Neural cell (in vitro differentiated cells): ENCODE data around the gene LDLRAD3. TPM values are rescaled to one million over a fixed set of nuclear protein-coding genes. Genes with fewer than 3 reads are reported as not detected.
A peak's percentile ranks its signal among the peaks of the same experiment; 100 is the strongest.

Source experiments
- H2AFZ ChIP-seq: fragments of 200-600, 300-800 bp; sonication (generic), shearing (Covaris generic); 2 replicates; pipeline ENCODE4 v1.6.0; 2014; ENCODE audit warnings: low read depth, mild to moderate bottlenecking, antibody characterized with exemption, low read length, moderate library complexity
- H3F3A ChIP-seq: fragments of 200-600 bp; shearing (Covaris generic); 2 replicates; pipeline ENCODE4 v1.6.1; 2016; ENCODE audit warnings: mild to moderate bottlenecking, moderate library complexity, mixed read lengths, antibody characterized with exemption, low read length; ENCODE audit not compliant: insufficient read depth, poor library complexity, severe bottlenecking
- H3K27ac ChIP-seq: fragments of 200-600, 300-800 bp; sonication (generic), shearing (Covaris generic); 2 replicates; pipeline ENCODE4 v1.5.1; 2014; ENCODE audit warnings: mild to moderate bottlenecking, low read length, moderate library complexity
- H3K27me3 ChIP-seq: fragments of 300-800, 200-600 bp; sonication (generic), shearing (Covaris generic); 2 replicates; pipeline ENCODE4 v1.6.0; 2014; ENCODE audit warnings: mild to moderate bottlenecking, low read depth, low read length, moderate library complexity; ENCODE audit not compliant: insufficient read depth
- H3K36me3 ChIP-seq: fragments of 300-800, 200-600 bp; sonication (generic), shearing (Covaris generic); 2 replicates; pipeline ENCODE4 v1.5.1; 2014; ENCODE audit warnings: mild to moderate bottlenecking, antibody characterized with exemption, low read length, moderate library complexity; ENCODE audit not compliant: insufficient read depth
- H3K4me2 ChIP-seq: fragments of 300-800, 200-600 bp; sonication (generic), shearing (Covaris generic); 2 replicates; pipeline ENCODE4 v1.6.0; 2014; ENCODE audit warnings: mild to moderate bottlenecking, low read length
- H3K4me3 ChIP-seq: fragments of 300-800, 200-600 bp; sonication (generic), shearing (Covaris generic); 2 replicates; pipeline ENCODE4 v1.5.1; 2014; ENCODE audit warnings: mild to moderate bottlenecking, low read length, moderate library complexity
- H3K79me2 ChIP-seq: fragments of 200-600 bp; shearing (Covaris generic); replicated peaks from 2 replicates; pipeline ENCODE4 v1.6.0; 2014; ENCODE audit warnings: mild to moderate bottlenecking, low read length, moderate library complexity; ENCODE audit not compliant: insufficient read depth
- H3K9ac ChIP-seq: fragments of 300-800, 200-600 bp; sonication (generic), shearing (Covaris generic); 2 replicates; pipeline ENCODE4 v1.6.1; 2016; ENCODE audit warnings: mild to moderate bottlenecking, low read length, mixed read lengths
- H3K9me2 ChIP-seq: fragments of 200-600 bp; shearing (Covaris generic); 2 replicates; pipeline ENCODE4 v1.6.1; 2016; ENCODE audit warnings: mild to moderate bottlenecking, low read length, mixed read lengths; ENCODE audit not compliant: insufficient read depth
- H3K9me3 ChIP-seq: fragments of 200-600, 300-800 bp; sonication (generic), shearing (Covaris generic); 2 replicates; pipeline ENCODE4 v1.6.1; 2016; ENCODE audit warnings: mild to moderate bottlenecking, mixed run types, low read length, moderate library complexity, mixed read lengths
- H4K20me1 ChIP-seq: fragments of 200-600 bp; shearing (Covaris generic); 2 replicates; pipeline ENCODE4 v1.6.1; 2016; ENCODE audit warnings: mild to moderate bottlenecking, mixed run types; ENCODE audit not compliant: insufficient read depth
- CTCF ChIP-seq: fragments of 450-650 bp; IDR thresholded peaks from 2 replicates; pipeline ENCODE4 v1.5.1; 2014; ENCODE audit warnings: antibody characterized with exemption, mild to moderate bottlenecking, moderate library complexity; ENCODE audit not compliant: poor library complexity, severe bottlenecking
- EP300 ChIP-seq: fragments of 450-650 bp; conservative IDR thresholded peaks from 2 replicates; pipeline ENCODE4 v1.6.1; 2014; ENCODE audit warnings: antibody characterized with exemption, mild to moderate bottlenecking, moderate library complexity; ENCODE audit not compliant: poor library complexity, severe bottlenecking
- EZH2 ChIP-seq: fragments of 200-600, 300-800 bp; shearing (Covaris generic), sonication (generic); IDR thresholded peaks from 2 replicates; pipeline ENCODE4 v1.6.1; 2014; ENCODE audit warnings: antibody characterized with exemption, low read length, borderline replicate concordance, mild to moderate bottlenecking; ENCODE audit not compliant: insufficient read depth, poor library complexity, severe bottlenecking
- MXI1 ChIP-seq: fragments of 450-650 bp; conservative IDR thresholded peaks from 2 replicates; pipeline ENCODE4 v1.6.1; 2014; ENCODE audit warnings: antibody characterized with exemption, mild to moderate bottlenecking; ENCODE audit not compliant: poor library complexity, severe bottlenecking
- POLR2AphosphoS5 ChIP-seq: IDR thresholded peaks from 2 replicates; pipeline ENCODE4 v1.6.1; 2012
- RAD21 ChIP-seq: fragments of 450-650 bp; conservative IDR thresholded peaks from 2 replicates; pipeline ENCODE4 v1.6.1; 2014; ENCODE audit warnings: antibody characterized with exemption, mild to moderate bottlenecking, moderate library complexity
- REST ChIP-seq: IDR thresholded peaks from 2 replicates; pipeline ENCODE4 v1.6.1; 2012; ENCODE audit warnings: borderline replicate concordance
- SMC3 ChIP-seq: fragments of 450-650 bp; conservative IDR thresholded peaks from 2 replicates; pipeline ENCODE4 v1.6.1; 2014; ENCODE audit warnings: antibody characterized with exemption, mild to moderate bottlenecking, moderate library complexity; ENCODE audit not compliant: poor library complexity
- TAF1 ChIP-seq: IDR thresholded peaks from 2 replicates; pipeline ENCODE4 v1.6.1; 2012; ENCODE audit warnings: low read depth
- polyA plus RNA-seq: library from polyadenylated mRNA; depleted of rRNA; stranded (reverse); fragments of >200 nt; gene quantifications from 2 replicates; pipeline ENCODE4 v1.2.3, GENCODE V29; 2014

LDLRAD3 gene
- polyA plus RNA-seq, 1 donor from 2014 or later = 3.5 TPM

- H2AFZ ChIP-seq = no peak overlapping the region
- peak overlapping the region; percentile 50 for H3K4me3 ChIP-seq
- no peaks in the 10 kb centered on the region for H3K27me3 ChIP-seq
- H3K9ac ChIP-seq = peak overlapping the region; percentile 43
- no peaks in the 10 kb centered on the region for H3K36me3 ChIP-seq
- H4K20me1 ChIP-seq = no peaks in the 10 kb centered on the region
- no peaks in the 10 kb centered on the region for H3F3A ChIP-seq
- H3K4me2 ChIP-seq = peak overlapping the region; percentile 20
- H3K9me2 ChIP-seq = no peaks in the 10 kb centered on the region
- peak overlapping the region; percentile 59 for H3K27ac ChIP-seq
- H3K79me2 ChIP-seq = no peaks in the 10 kb centered on the region
- no peaks in the 10 kb centered on the region for H3K9me3 ChIP-seq
- no peak for TF ChIP-seq CTCF
- no peak for TF ChIP-seq EZH2
- no peak for TF ChIP-seq TAF1
- TF ChIP-seq RAD21 = no peak
These were observed 251.9 kb downstream of the LDLRAD3 start for GRCh38 chr11:36195496-36196354.

- no peaks in the 10 kb centered on the region for H4K20me1 ChIP-seq
- H2AFZ ChIP-seq = no peak overlapping the region
- H3K36me3 ChIP-seq = no peaks in the 10 kb centered on the region
- no peaks in the 10 kb centered on the region for H3K9me3 ChIP-seq
- H3K4me3 ChIP-seq = peak overlapping the region; percentile 50
- H3K9ac ChIP-seq = peak overlapping the region; percentile 43
- H3K27me3 ChIP-seq = no peaks in the 10 kb centered on the region
- H3K4me2 ChIP-seq = peak overlapping the region; percentile 20
- H3K79me2 ChIP-seq = no peaks in the 10 kb centered on the region
- no peaks in the 10 kb centered on the region for H3F3A ChIP-seq
- peak overlapping the region; percentile 59 for H3K27ac ChIP-seq
- TF ChIP-seq MXI1 (no peak), CTCF (no peak), EP300 (peak; percentile 17), EZH2 (no peak), POLR2AphosphoS5 (no peak)
- no peaks in the 10 kb centered on the region for H3K9me2 ChIP-seq
These were observed 252.6 kb downstream of the LDLRAD3 start for GRCh38 chr11:36196411-36196998.

GRCh38 chr11:36201411-36201810, 257.5 kb downstream of the LDLRAD3 start:
- H3K79me2 ChIP-seq = no peaks in the 10 kb centered on the region
- H3K9me3 ChIP-seq = no peaks in the 10 kb centered on the region
- no peaks in the 10 kb centered on the region for H3K27me3 ChIP-seq
- H3K27ac ChIP-seq = no peak overlapping the region
- H3K4me3 ChIP-seq = no peak overlapping the region
- no peak overlapping the region for H3K4me2 ChIP-seq
- H4K20me1 ChIP-seq = no peaks in the 10 kb centered on the region
- TF ChIP-seq CTCF (no peak), TAF1 (no peak), RAD21 (no peak), POLR2AphosphoS5 (no peak), MXI1 (no peak), EP300 (no peak), EZH2 (no peak), REST (no peak), SMC3 (no peak)
- H3F3A ChIP-seq = no peaks in the 10 kb centered on the region
- H3K36me3 ChIP-seq = no peaks in the 10 kb centered on the region
- H3K9ac ChIP-seq = no peak overlapping the region
- no peak overlapping the region for H2AFZ ChIP-seq
- no peaks in the 10 kb centered on the region for H3K9me2 ChIP-seq
